Activated naive CD8-positive, alpha-beta T cell (primary cell): Measurements from ENCODE around the gene SOS2.
A peak's percentile ranks its signal among the peaks of the same experiment; 100 is the strongest.

Experiments used
- H3K27ac Mint-ChIP-seq: one replicate; pipeline ENCODE4 v1.8.0; 2021; ENCODE audit warnings: mixed read lengths
- H3K27me3 Mint-ChIP-seq: one replicate; pipeline ENCODE4 v1.8.0; 2021; ENCODE audit warnings: mixed read lengths
- H3K36me3 Mint-ChIP-seq: one replicate; pipeline ENCODE4 v1.8.0; 2021; ENCODE audit warnings: mixed read lengths
- H3K4me1 Mint-ChIP-seq: one replicate; pipeline ENCODE4 v1.8.0; 2021; ENCODE audit warnings: low read depth, mixed read lengths
- H3K4me3 Mint-ChIP-seq: one replicate; pipeline ENCODE4 v1.8.0; 2021; ENCODE audit warnings: mild to moderate bottlenecking, mixed read lengths
- H3K9me3 Mint-ChIP-seq: one replicate; pipeline ENCODE4 v1.8.0; 2021; ENCODE audit warnings: low read depth, mixed read lengths

Gene SOS2

DNA sequence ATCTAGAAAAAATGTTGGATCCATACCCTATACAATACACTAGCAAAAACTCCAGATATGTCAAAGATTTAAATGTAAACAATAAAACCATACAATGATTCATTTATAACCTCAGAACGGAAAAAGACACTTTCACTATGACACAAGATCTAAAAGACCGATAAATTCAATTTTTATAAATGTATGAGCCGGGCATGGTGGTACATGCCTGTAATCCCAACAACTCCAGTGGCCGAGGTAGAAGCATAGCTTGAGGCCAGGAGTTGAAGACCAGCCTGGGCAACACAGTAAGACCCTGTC, 2.5 kb upstream of the SOS2 start:
- Mint-ChIP-seq H3K9me3 (no peaks in the 10 kb centered on the region), H3K27ac (peak overlapping the region; percentile 41), H3K27me3 (no peaks in the 10 kb centered on the region), H3K4me3 (no peak overlapping the region), H3K36me3 (no peaks in the 10 kb centered on the region), H3K4me1 (peaks cover 34% of the 10 kb centered on the region)

- Mint-ChIP-seq H3K9me3 (no peaks in the 10 kb centered on the region), H3K27ac (peak overlapping the region; percentile 41), H3K4me3 (peak overlapping the region; percentile 59), H3K36me3 (peaks cover 2% of the 10 kb centered on the region), H3K27me3 (no peaks in the 10 kb centered on the region), H3K4me1 (peaks cover 39% of the 10 kb centered on the region)
These were observed 2.0 kb upstream of the SOS2 start for GRCh38 chr14:50233166-50233950.

DNA sequence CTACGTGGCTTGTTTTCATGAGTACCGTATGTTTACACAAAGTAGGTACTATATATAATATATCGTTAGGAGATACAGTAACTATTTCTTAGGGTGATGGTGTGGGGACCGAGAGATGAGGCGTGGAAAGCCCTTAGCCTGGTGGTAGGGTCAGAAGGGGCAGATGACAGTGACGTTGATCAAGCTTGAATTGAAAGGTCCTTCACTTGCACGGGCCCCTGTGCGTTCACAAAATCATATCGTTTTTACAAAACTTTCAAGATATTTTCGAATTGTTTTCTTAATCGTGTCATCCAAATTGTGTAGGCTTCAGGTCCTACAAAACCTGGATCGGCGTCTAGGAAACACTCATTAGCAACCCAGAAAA, 881 bp upstream of the SOS2 start:
- Mint-ChIP-seq H3K27me3 (no peaks in the 10 kb centered on the region), H3K9me3 (no peaks in the 10 kb centered on the region), H3K4me1 (peaks cover 43% of the 10 kb centered on the region), H3K36me3 (peaks cover 2% of the 10 kb centered on the region), H3K27ac (peak overlapping the region; percentile 61), H3K4me3 (peak overlapping the region; percentile 83)

GRCh38 chr14:50230701-50231474, 490 bp downstream of the SOS2 start:
- H3K4me1 Mint-ChIP-seq = peaks cover 55% of the 10 kb centered on the region
- no peaks in the 10 kb centered on the region for H3K9me3 Mint-ChIP-seq
- peaks cover 2% of the 10 kb centered on the region for H3K36me3 Mint-ChIP-seq
- H3K4me3 Mint-ChIP-seq = peak overlapping the region; percentile 93
- H3K27me3 Mint-ChIP-seq = no peaks in the 10 kb centered on the region
- H3K27ac Mint-ChIP-seq = peak overlapping the region; percentile 95

DNA sequence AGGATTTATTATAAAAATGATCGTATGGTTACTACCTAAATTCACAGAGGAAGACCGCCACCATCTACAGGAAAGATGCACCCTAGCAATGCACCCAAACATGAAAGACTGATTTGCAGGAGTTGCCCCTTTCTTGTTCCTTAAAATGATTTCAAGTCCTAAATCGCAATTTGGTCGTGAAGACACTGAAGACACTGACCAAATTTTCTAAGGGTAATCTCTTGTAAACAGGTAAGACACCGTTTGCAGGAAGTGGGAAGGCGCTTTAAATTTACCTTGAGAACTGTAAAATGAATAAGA, 1.0 kb downstream of the SOS2 start:
- Mint-ChIP-seq H3K4me1 (peaks cover 60% of the 10 kb centered on the region), H3K27me3 (no peaks in the 10 kb centered on the region), H3K4me3 (peak overlapping the region; percentile 93), H3K36me3 (peaks cover 2% of the 10 kb centered on the region), H3K9me3 (no peaks in the 10 kb centered on the region), H3K27ac (peak overlapping the region; percentile 95)

DNA sequence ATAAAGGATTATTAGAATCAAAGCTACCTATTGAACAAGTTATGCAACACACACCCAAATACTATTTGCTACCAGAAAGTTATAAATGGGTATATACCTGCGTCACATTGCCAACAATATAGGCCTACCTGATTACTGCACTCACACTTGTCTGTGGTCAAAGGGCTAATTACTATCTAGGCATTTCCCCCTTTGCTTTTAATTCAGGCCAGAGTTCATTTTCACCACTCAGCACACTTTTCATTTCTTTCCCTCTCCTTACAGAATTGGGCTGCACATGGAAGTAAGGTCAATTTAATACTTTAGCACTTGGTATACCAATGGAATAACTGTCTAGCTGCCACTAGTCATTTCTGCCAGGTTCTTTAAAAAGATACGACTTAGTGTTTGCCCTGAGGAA, 1.7 kb downstream of the SOS2 start:
- Mint-ChIP-seq H3K36me3 (peaks cover 2% of the 10 kb centered on the region), H3K4me3 (peak overlapping the region; percentile 93), H3K27me3 (no peaks in the 10 kb centered on the region), H3K9me3 (no peaks in the 10 kb centered on the region), H3K27ac (peak overlapping the region; percentile 72), H3K4me1 (peaks cover 65% of the 10 kb centered on the region)

DNA sequence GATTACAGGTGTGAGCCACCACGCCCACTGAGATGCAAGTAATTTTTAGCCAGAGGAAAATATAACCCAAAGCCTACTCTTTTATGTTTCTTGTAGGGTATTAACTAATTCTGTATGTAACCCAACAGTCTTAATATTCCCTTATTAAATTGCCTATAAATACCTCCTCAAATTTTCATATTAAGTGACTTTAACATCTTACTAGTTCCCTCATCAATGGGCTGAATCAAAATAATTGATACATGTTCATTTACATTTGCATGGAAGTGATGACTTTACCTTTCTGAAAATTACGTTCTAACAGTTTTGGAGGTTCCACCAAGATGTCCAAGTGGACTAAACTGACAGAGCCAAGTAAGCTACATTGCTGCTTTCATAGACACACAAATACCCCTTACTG, 3.1 kb downstream of the SOS2 start:
- Mint-ChIP-seq H3K27ac (peak overlapping the region; percentile 61), H3K4me3 (no peak overlapping the region), H3K36me3 (peaks cover 2% of the 10 kb centered on the region), H3K9me3 (no peaks in the 10 kb centered on the region), H3K27me3 (no peaks in the 10 kb centered on the region), H3K4me1 (peaks cover 61% of the 10 kb centered on the region)

- H3K27me3 Mint-ChIP-seq = no peaks in the 10 kb centered on the region
- H3K4me1 Mint-ChIP-seq = peaks cover 65% of the 10 kb centered on the region
- H3K4me3 Mint-ChIP-seq = no peak overlapping the region
- H3K36me3 Mint-ChIP-seq = peaks cover 7% of the 10 kb centered on the region
- peak overlapping the region; percentile 54 for H3K27ac Mint-ChIP-seq
- no peaks in the 10 kb centered on the region for H3K9me3 Mint-ChIP-seq
These were observed 5.4 kb downstream of the SOS2 start for GRCh38 chr14:50225974-50226297.

DNA sequence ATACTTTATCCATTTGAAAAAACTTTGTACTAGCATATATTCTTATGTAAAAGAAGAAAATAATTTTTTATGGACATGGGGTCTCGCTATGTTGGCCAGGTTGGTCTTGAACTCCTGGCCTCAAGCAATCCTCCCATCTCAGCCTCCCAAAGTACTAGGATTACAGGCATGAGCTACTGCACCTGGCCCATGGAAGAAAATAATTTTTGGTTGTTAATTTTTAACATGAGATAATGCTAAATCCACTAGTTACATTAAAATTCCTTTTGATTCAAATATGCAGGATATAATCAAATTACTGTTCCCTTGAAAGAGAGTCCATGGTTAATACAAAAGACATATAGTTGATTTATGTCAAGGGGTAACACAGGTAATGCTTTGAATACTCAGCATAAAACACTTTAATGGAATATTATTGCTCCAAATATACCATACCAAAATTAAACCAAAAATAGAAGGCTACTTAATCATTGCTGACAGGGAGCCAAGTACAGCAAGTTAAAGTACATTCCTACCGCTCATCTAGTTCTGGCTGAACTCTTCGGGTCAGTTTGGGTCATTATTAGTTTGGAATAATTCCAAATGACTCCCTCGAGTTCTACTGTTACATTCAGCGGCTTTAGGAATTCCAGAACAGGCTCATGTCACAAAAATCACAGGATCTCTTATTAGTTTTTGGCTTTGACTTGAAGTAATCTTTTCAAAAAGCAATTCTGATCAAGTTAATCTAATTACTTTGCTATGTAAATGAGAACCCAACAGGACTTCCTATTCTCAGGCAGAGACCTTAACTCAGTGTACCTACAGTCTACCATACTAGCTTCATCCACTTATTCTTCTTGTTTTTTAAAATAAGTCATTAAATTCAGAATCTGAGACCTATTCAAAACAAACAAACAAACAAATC, 6.1 kb downstream of the SOS2 start:
- Mint-ChIP-seq H3K9me3 (no peaks in the 10 kb centered on the region), H3K36me3 (peaks cover 7% of the 10 kb centered on the region), H3K27me3 (no peaks in the 10 kb centered on the region), H3K4me1 (peaks cover 63% of the 10 kb centered on the region), H3K4me3 (no peak overlapping the region), H3K27ac (no peak overlapping the region)

GRCh38 chr14:50222055-50222613, 9.2 kb downstream of the SOS2 start:
- H3K27ac Mint-ChIP-seq = peak overlapping the region; percentile 67

GRCh38 chr14:50218501-50218900, 12.9 kb downstream of the SOS2 start:
- Mint-ChIP-seq H3K4me3 (no peak overlapping the region), H3K36me3 (peaks cover 14% of the 10 kb centered on the region), H3K27ac (no peak overlapping the region), H3K27me3 (no peaks in the 10 kb centered on the region), H3K4me1 (peaks cover 39% of the 10 kb centered on the region), H3K9me3 (no peaks in the 10 kb centered on the region)

More at GRCh38 chr14:50222055-50222613, 9.2 kb downstream of the SOS2 start:
- H3K36me3 Mint-ChIP-seq = peaks cover 8% of the 10 kb centered on the region
- H3K9me3 Mint-ChIP-seq = no peaks in the 10 kb centered on the region
- no peak overlapping the region for H3K4me3 Mint-ChIP-seq
- H3K4me1 Mint-ChIP-seq = peaks cover 51% of the 10 kb centered on the region
- no peaks in the 10 kb centered on the region for H3K27me3 Mint-ChIP-seq

DNA sequence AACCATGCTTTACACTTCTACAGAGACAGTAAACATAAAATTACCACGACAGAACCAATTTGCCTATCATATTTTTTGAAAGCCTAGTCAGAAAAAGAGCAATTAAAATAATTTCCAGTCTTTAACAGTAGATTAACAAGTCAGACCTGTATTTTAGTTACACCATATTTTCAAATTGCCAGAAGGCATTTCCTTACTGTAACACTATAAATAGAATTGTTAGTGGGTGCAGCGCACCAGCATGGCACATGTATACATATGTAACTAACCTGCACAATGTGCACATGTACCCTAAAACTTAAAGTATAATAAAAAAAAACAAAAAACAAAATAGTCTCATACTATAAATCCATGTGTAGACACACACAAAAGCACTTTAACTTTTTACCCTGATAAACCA, 16.0 kb downstream of the SOS2 start:
- peaks cover 27% of the 10 kb centered on the region for H3K4me1 Mint-ChIP-seq
- H3K27me3 Mint-ChIP-seq = no peaks in the 10 kb centered on the region
- no peak overlapping the region for H3K4me3 Mint-ChIP-seq
- H3K27ac Mint-ChIP-seq = no peak overlapping the region
- peaks cover 10% of the 10 kb centered on the region for H3K36me3 Mint-ChIP-seq
- H3K9me3 Mint-ChIP-seq = no peaks in the 10 kb centered on the region

- H3K27ac Mint-ChIP-seq = no peak overlapping the region
- H3K36me3 Mint-ChIP-seq = peaks cover 6% of the 10 kb centered on the region
- no peak overlapping the region for H3K4me3 Mint-ChIP-seq
- no peaks in the 10 kb centered on the region for H3K9me3 Mint-ChIP-seq
- H3K4me1 Mint-ChIP-seq = peaks cover 23% of the 10 kb centered on the region
- no peaks in the 10 kb centered on the region for H3K27me3 Mint-ChIP-seq
These were observed 17.6 kb downstream of the SOS2 start for GRCh38 chr14:50213795-50214194.

DNA sequence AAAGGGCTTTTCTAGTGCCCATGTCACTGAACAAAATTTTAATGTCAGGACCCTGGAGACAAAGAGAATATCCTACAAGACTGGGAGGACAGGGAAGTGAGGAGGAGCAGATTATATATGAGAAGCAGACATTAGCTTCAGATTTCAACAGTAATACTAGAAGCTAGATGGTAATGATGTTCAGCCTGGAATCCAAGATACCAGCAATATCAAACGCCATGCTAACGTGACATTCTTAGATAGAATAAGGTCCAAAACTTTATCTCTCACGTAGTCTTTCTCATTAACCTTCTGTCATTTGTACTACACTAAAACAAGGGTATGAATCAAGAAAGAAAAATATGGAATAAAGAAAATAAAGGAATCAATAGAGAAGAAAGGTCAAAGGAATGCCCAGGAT, 18.7 kb downstream of the SOS2 start:
- H3K36me3 Mint-ChIP-seq = peaks cover 6% of the 10 kb centered on the region
- no peak overlapping the region for H3K4me3 Mint-ChIP-seq
- no peaks in the 10 kb centered on the region for H3K9me3 Mint-ChIP-seq
- no peak overlapping the region for H3K27ac Mint-ChIP-seq
- H3K27me3 Mint-ChIP-seq = no peaks in the 10 kb centered on the region
- peaks cover 19% of the 10 kb centered on the region for H3K4me1 Mint-ChIP-seq

- Mint-ChIP-seq H3K27me3 (no peaks in the 10 kb centered on the region), H3K4me3 (no peak overlapping the region), H3K36me3 (peaks cover 2% of the 10 kb centered on the region), H3K4me1 (peaks cover 9% of the 10 kb centered on the region), H3K9me3 (no peaks in the 10 kb centered on the region), H3K27ac (no peak overlapping the region)
These were observed 21.3 kb downstream of the SOS2 start for GRCh38 chr14:50210074-50210473.
